Body of pancreas (tissue), 4 donors: ENCODE data around the gene GCNT2. TPM values are rescaled to one million over a fixed set of nuclear protein-coding genes. Genes with fewer than 3 reads are reported as not detected.
"Not testable (repeated sequence)": the region's sequence is repeated elsewhere in the genome, so short reads cannot be mapped to it uniquely, and the experiment has no call there.

ENCODE experiments used
- ATAC-seq: fragments of 150-250 bp; one replicate; pipeline ENCODE4 v1.9.1; 2016
- DNase-seq, 4 donors: peaks; one replicate each; pipeline ENCODE4 v3.0.0-alpha.2; 2019
- H3K27ac ChIP-seq, 4 donors: fragments of 200-600 bp; sonication (generic); 1 replicate in 3 of 4; 2 replicates in 1 of 4; pipeline versions ENCODE4 v1.5.1 to v1.6.1; 2016 to 2019; ENCODE audit warnings: mild to moderate bottlenecking in 1 of 4, mixed read lengths in 1 of 4, moderate library complexity in 1 of 4
- H3K27me3 ChIP-seq, 2 donors: fragments of 200-600 bp; sonication (generic); one replicate each; pipeline ENCODE4 v1.6.0; 2016; ENCODE audit warnings: mild to moderate bottlenecking in 1 of 2
- H3K36me3 ChIP-seq, 2 donors: fragments of 200-600 bp; sonication (generic); replicated peaks in 1 of 2; 2 replicates each; pipeline ENCODE4 v1.5.1; 2016; ENCODE audit warnings: low read depth in 2 of 2; ENCODE audit not compliant: insufficient read depth in 1 of 2
- H3K4me1 ChIP-seq: fragments of 200-600 bp; sonication (generic); one replicate; pipeline ENCODE4 v1.6.0; 2016
- H3K4me3 ChIP-seq, 2 donors: fragments of 200-600 bp; sonication (generic); 1 replicate in 1 of 2; 2 replicates in 1 of 2; pipeline ENCODE4 v1.5.1; 2016 to 2019
- H3K9me3 ChIP-seq, 3 donors: fragments of 200-600 bp; sonication (generic); 1 replicate in 2 of 3; 2 replicates in 1 of 3; pipeline ENCODE4 v1.5.1; 2016
- CTCF ChIP-seq, 7 experiments: fragments of 450-650 bp in 4 of 7; fragments of 200-600 bp in 3 of 7; sonication (generic) in 3 of 7; IDR thresholded peaks; one replicate each; pipeline ENCODE4 v1.5.1; 2016 to 2019; ENCODE audit warnings: antibody characterized with exemption in 7 of 7
- POLR2A ChIP-seq, 3 donors: fragments of 450-650 bp; IDR thresholded peaks; one replicate each; pipeline ENCODE4 v1.6.1; 2016; ENCODE audit warnings: antibody characterized with exemption in 3 of 3, mild to moderate bottlenecking in 2 of 3
- WGBS, 2 donors: methylation state at CpG; one replicate each; pipeline ENCODE4 v1.1.5; 2017; 5-methylcytosine and 5-hydroxymethylcytosine counted together
- intact Hi-C: fragments of 100-400 bp; cut with DNase I; formaldehyde crosslinking; loops from one replicate; pipeline ENCODE4 v1.15.1; 2023
- total RNA-seq, 2 donors: library from RNA; depleted of rRNA; stranded (reverse); fragments of >200 nt; gene quantifications; one replicate each; pipeline ENCODE4 v1.1.0, GENCODE V29; 2016

Gene GCNT2
- total RNA-seq, 2 donors from 2014 or later = 4.4 to 7.6 TPM

- DNase-seq = peak; percentile 79 to 83 (median 81)
- Histone ChIP-seq H3K36me3 (no peaks in the 10 kb centered on the region), H3K9me3 (no peaks in the 10 kb centered on the region), H3K4me1 (peaks cover 14% of the 10 kb centered on the region), H3K27ac (peak overlapping the region in 2 of 4 donors; percentile 7 to 54), H3K27me3 (no peaks in the 10 kb centered on the region), H3K4me3 (no peak overlapping the region)
- intact Hi-C loops = no loop called here
- peak; percentile 98 for ATAC-seq
- WGBS, 2 donors = 30 to 52% methylated on average over 7 of the region's 7 CpGs
- no peak for TF ChIP-seq POLR2A (IDR thresholded peaks at IDR 0.05)
- TF ChIP-seq CTCF (IDR thresholded peaks at IDR 0.05) = no peak
Observed at GRCh38 chr6:10599046-10599445, 77.9 kb downstream of the GCNT2 start.

- H3K27me3 ChIP-seq, DNase-seq, intact Hi-C loops, H3K9me3 ChIP-seq, ATAC-seq, H3K36me3 ChIP-seq, H3K4me3 ChIP-seq, H3K27ac ChIP-seq: not testable (repeated sequence)
- WGBS, 2 donors = 89 to 97% methylated on average over 5 of the region's 5 CpGs
- peaks cover 14% of the 10 kb centered on the region for H3K4me1 ChIP-seq
Observed at GRCh38 chr6:10600681-10601080, 79.5 kb downstream of the GCNT2 start.

GRCh38 chr6:10603219-10603618, 82.1 kb downstream of the GCNT2 start:
- Histone ChIP-seq H3K4me3 (no peak overlapping the region), H3K4me1 (peaks cover 14% of the 10 kb centered on the region), H3K36me3 (no peaks in the 10 kb centered on the region), H3K27ac (no peak overlapping the region), H3K27me3 (no peaks in the 10 kb centered on the region), H3K9me3 (no peaks in the 10 kb centered on the region)
- 67 to 87% methylated on average over 6 of the region's 6 CpGs for WGBS, 2 donors
- ATAC-seq (no peak), DNase-seq (no peak)
- TF ChIP-seq POLR2A (IDR thresholded peaks at IDR 0.05) (no peak), CTCF (IDR thresholded peaks at IDR 0.05) (no peak)
- intact Hi-C loops = no loop called here

GRCh38 chr6:10609038-10609437, 87.9 kb downstream of the GCNT2 start:
- no peak for TF ChIP-seq CTCF (IDR thresholded peaks at IDR 0.05)
- TF ChIP-seq POLR2A (IDR thresholded peaks at IDR 0.05) = no peak
- Histone ChIP-seq H3K4me1 (peaks cover 14% of the 10 kb centered on the region), H3K27me3 (no peaks in the 10 kb centered on the region), H3K36me3 (no peaks in the 10 kb centered on the region), H3K4me3 (no peak overlapping the region), H3K9me3 (no peaks in the 10 kb centered on the region), H3K27ac (no peak overlapping the region)
- ATAC-seq = no peak
- intact Hi-C loops = no loop called here
- no peak for DNase-seq
- 94 to 100% methylated on average over 1 of the region's 1 CpG for WGBS, 2 donors

GRCh38 chr6:10610289-10610688, 89.1 kb downstream of the GCNT2 start:
- 100% methylated on average over 1 of the region's 1 CpG for WGBS, 2 donors
- Histone ChIP-seq H3K27me3 (no peaks in the 10 kb centered on the region), H3K4me1 (peaks cover 14% of the 10 kb centered on the region), H3K9me3 (no peaks in the 10 kb centered on the region), H3K4me3 (no peak overlapping the region), H3K27ac (no peak overlapping the region), H3K36me3 (no peaks in the 10 kb centered on the region)
- intact Hi-C loops = no loop called here
- DNase-seq (no peak), ATAC-seq (no peak)
- TF ChIP-seq POLR2A (IDR thresholded peaks at IDR 0.05) (no peak), CTCF (IDR thresholded peaks at IDR 0.05) (no peak)
